ENCODE measurements around the gene LPAR1.

Gene LPAR1

DNA sequence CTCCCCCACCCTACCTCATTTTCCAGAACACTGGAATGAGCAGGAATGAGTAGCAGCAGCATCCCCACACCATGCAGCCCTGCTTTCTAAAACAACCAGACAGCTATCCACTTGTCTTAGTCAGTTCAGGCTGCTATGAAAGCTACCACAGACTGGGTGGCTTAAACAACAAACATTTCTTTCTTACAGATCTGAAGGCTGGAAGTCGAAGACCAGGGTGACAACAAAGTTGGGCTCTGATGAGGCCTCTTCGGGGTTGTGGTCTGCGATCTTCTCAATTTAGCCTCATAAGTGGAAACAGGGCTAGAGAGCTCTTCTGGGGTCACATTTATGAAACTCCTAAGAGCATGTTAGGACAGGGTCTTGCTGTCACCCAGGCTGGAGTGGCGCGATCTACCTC lies 38.9 kb downstream of the LPAR1 start:
- no peak for DNase-seq (ENCODE audit: low read depth)
- H3K4me3 ChIP-seq (ENCODE audit: low read depth, low read length) = no peak overlapping the region
- TF ChIP-seq, protein P1, sequence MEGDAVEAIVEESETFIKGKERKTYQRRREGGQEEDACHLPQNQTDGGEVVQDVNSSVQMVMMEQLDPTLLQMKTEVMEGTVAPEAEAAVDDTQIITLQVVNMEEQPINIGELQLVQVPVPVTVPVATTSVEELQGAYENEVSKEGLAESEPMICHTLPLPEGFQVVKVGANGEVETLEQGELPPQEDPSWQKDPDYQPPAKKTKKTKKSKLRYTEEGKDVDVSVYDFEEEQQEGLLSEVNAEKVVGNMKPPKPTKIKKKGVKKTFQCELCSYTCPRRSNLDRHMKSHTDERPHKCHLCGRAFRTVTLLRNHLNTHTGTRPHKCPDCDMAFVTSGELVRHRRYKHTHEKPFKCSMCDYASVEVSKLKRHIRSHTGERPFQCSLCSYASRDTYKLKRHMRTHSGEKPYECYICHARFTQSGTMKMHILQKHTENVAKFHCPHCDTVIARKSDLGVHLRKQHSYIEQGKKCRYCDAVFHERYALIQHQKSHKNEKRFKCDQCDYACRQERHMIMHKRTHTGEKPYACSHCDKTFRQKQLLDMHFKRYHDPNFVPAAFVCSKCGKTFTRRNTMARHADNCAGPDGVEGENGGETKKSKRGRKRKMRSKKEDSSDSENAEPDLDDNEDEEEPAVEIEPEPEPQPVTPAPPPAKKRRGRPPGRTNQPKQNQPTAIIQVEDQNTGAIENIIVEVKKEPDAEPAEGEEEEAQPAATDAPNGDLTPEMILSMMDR (IDR thresholded peaks at IDR 0.05; ENCODE audit: low read depth, low read length, missing control alignments) = no peak
- in situ Hi-C loops (cut with HindIII; ENCODE audit: low sequenced_read_pairs) = no loop called here

DNA sequence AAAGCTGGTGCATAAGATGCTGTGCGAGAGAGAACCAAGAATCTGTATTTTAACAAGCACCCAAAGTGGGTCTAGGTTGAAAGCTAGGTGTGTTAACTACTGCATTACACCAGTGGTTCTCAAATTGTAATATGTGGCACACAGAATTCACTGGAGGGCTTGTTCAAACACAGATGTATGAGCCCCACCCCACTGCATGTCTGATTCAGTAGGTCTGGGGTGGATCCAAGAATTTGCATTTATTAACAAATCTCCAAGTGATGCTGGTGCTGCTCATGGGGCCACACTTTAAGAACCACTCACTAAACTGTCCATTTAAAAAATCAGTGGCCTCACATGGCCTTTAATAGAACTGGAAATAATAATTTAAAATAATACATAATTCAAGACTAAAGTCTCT lies 40.4 kb downstream of the LPAR1 start:
- in situ Hi-C loops (cut with HindIII; ENCODE audit: low sequenced_read_pairs) = no loop called here
- H3K4me3 ChIP-seq (ENCODE audit: low read depth, low read length) = no peak overlapping the region
- DNase-seq (ENCODE audit: low read depth) = no peak
- TF ChIP-seq, protein P1 (IDR thresholded peaks at IDR 0.05; ENCODE audit: low read depth, low read length, missing control alignments) = no peak

DNA sequence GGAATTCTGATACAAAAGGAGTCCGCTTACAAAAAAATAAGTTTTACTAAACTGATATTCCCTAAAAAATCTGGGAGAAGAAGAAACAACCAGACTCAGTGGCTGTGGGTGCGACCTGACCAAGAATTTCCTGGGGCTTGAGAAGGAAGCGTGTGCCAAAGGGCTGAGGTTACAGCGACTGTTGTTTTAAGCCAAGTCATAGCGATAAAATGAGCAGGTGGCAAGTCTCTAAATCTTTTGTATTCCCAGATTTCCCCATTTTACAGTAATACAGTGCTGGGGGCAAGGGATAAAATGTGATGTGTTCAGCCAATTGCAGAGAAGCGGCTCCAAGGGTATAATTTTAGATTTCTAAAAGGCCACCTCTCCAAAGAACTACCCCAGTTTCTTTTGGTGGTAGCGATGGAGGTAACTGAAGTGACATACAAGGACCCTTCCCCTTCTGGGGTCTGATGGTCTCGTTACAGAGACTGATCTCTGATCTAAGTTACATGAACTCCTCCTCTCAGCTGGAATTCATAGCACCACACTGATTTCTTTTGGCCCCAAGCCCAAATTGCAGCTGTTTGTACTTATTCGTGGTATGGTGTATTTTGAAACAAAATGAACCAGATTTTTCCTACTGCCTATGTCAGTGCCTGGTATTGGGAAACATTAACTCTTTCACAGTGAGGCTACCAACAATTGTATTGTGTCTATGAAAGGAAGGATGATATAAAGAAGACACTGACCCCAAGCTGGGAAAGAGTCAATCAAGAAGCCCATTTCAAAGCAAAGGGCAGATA lies 41.6 kb downstream of the LPAR1 start:
- TF ChIP-seq, protein P1 (IDR thresholded peaks at IDR 0.05; ENCODE audit: low read depth, low read length, missing control alignments) = no peak
- in situ Hi-C loops (cut with HindIII; ENCODE audit: low sequenced_read_pairs) = no loop called here
- no peak for DNase-seq (ENCODE audit: low read depth)
- H3K4me3 ChIP-seq (ENCODE audit: low read depth, low read length) = no peak overlapping the region

- H3K4me3 ChIP-seq (ENCODE audit: low read depth, low read length) = no peak overlapping the region
- in situ Hi-C loops (cut with HindIII; ENCODE audit: low sequenced_read_pairs) = no loop called here
- TF ChIP-seq, protein P1 (IDR thresholded peaks at IDR 0.05; ENCODE audit: low read depth, low read length, missing control alignments) = no peak
- DNase-seq (ENCODE audit: low read depth) = no peak
Observed at GRCh38 chr9:110995420-110996340, 42.6 kb downstream of the LPAR1 start.

- TF ChIP-seq, protein P1 (IDR thresholded peaks at IDR 0.05; ENCODE audit: low read depth, low read length, missing control alignments) = no peak
- in situ Hi-C loops (cut with HindIII; ENCODE audit: low sequenced_read_pairs) = no loop called here
- no peak for DNase-seq (ENCODE audit: low read depth)
- no peak overlapping the region for H3K4me3 ChIP-seq (ENCODE audit: low read depth, low read length)
Observed at GRCh38 chr9:110994771-110995241, 43.5 kb downstream of the LPAR1 start.

DNA sequence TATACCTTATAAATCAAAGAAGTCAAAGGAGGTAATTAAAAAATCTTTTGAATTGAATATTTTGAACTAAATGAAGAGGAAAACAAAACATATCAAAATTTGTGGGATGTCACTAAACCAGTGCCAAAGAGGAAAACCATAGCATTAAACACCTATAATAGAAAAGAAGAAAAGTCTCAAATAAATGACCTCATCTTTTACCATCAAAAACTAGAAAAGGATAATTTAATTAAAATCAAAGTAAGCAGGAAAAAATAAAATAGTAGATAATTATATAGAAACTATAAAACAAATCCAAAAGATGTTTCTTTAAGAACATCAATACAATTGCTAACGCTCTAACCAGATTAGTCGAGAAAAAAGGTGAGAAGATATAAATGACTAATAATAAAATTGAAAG lies 47.8 kb downstream of the LPAR1 start:
- TF ChIP-seq, protein P1 (IDR thresholded peaks at IDR 0.05; ENCODE audit: low read depth, low read length, missing control alignments) = no peak
- DNase-seq (ENCODE audit: low read depth) = no peak
- H3K4me3 ChIP-seq (ENCODE audit: low read depth, low read length) = no peak overlapping the region
- in situ Hi-C loops (cut with HindIII; ENCODE audit: low sequenced_read_pairs) = no loop called here

All from astrocyte of the cerebellum (primary cell).